ENCODE data around the gene GAA. TPM values are rescaled to one million over a fixed set of nuclear protein-coding genes. Genes with fewer than 3 reads are reported as not detected.

GAA gene
- total RNA-seq, 1 experiment from 2014 or later = 74.8 TPM

GRCh38 chr17:80103449-80104085 lies 2.2 kb downstream of the GAA start:
- no peak for DNase-seq (ENCODE audit: low read depth)

GRCh38 chr17:80104321-80104955 lies 3.1 kb downstream of the GAA start:
- DNase-seq (ENCODE audit: low read depth) = no peak

- DNase-seq (ENCODE audit: low read depth) = no peak
Observed at GRCh38 chr17:80104956-80105375, 3.6 kb downstream of the GAA start.

- no peak for DNase-seq (ENCODE audit: low read depth)
Observed at GRCh38 chr17:80105762-80106161, 4.4 kb downstream of the GAA start.

GRCh38 chr17:80106176-80106575 lies 4.8 kb downstream of the GAA start:
- no peak for DNase-seq (ENCODE audit: low read depth)

GRCh38 chr17:80106751-80107150 lies 5.4 kb downstream of the GAA start:
- no peak for DNase-seq (ENCODE audit: low read depth)

GRCh38 chr17:80107231-80108021 lies 6.0 kb downstream of the GAA start:
- DNase-seq (ENCODE audit: low read depth) = no peak

GRCh38 chr17:80108036-80108971 lies 6.9 kb downstream of the GAA start:
- no peak for DNase-seq (ENCODE audit: low read depth)

- no peak for DNase-seq (ENCODE audit: low read depth)
Observed at GRCh38 chr17:80109066-80109660, 7.8 kb downstream of the GAA start.

GRCh38 chr17:80109713-80110446 lies 8.5 kb downstream of the GAA start:
- no peak for DNase-seq (ENCODE audit: low read depth)

- DNase-seq (ENCODE audit: low read depth) = no peak
Observed at GRCh38 chr17:80110447-80110812, 9.0 kb downstream of the GAA start.

- DNase-seq (ENCODE audit: low read depth) = no peak
Observed at GRCh38 chr17:80110927-80111701, 9.7 kb downstream of the GAA start.

GRCh38 chr17:80111702-80112470 lies 10.5 kb downstream of the GAA start:
- no peak for DNase-seq (ENCODE audit: low read depth)

- no peak for DNase-seq (ENCODE audit: low read depth)
Observed at GRCh38 chr17:80112471-80113032, 11.2 kb downstream of the GAA start.

GRCh38 chr17:80113033-80113484 lies 11.7 kb downstream of the GAA start:
- DNase-seq (ENCODE audit: low read depth) = no peak

GRCh38 chr17:80114758-80115157 lies 13.4 kb downstream of the GAA start:
- DNase-seq (ENCODE audit: low read depth) = no peak

GRCh38 chr17:80115159-80115558 lies 13.8 kb downstream of the GAA start:
- DNase-seq (ENCODE audit: low read depth) = no peak

- DNase-seq (ENCODE audit: low read depth) = no peak
Observed at GRCh38 chr17:80116276-80116920, 15.0 kb downstream of the GAA start.
